Germinal center (tissue), 1 donor: ENCODE data around the gene CENPK.
A peak's percentile ranks its signal among the peaks of the same experiment; 100 is the strongest.
"Not testable (repeated sequence)": the region's sequence is repeated elsewhere in the genome, so short reads cannot be mapped to it uniquely, and the experiment has no call there.

Experiments used
- DNase-seq: peaks from one replicate; pipeline ENCODE4 v3.0.0; 2012; ENCODE audit warnings: mixed read lengths, low spot score

The CENPK gene, protein sequence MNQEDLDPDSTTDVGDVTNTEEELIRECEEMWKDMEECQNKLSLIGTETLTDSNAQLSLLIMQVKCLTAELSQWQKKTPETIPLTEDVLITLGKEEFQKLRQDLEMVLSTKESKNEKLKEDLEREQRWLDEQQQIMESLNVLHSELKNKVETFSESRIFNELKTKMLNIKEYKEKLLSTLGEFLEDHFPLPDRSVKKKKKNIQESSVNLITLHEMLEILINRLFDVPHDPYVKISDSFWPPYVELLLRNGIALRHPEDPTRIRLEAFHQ

GRCh38 chr5:65562731-65563701, at the start of gene CENPK, which contains the start of gene PPWD1:
TSS of gene CENPK (minus strand) at chr5:65563168. CDS start at chr5:65554907, 8,261 bp downstream.
TSS of gene PPWD1 (plus strand) at chr5:65563296. CDS start at chr5:65563311, 15 bp downstream.
- peak; percentile 95 for DNase-seq

DNA sequence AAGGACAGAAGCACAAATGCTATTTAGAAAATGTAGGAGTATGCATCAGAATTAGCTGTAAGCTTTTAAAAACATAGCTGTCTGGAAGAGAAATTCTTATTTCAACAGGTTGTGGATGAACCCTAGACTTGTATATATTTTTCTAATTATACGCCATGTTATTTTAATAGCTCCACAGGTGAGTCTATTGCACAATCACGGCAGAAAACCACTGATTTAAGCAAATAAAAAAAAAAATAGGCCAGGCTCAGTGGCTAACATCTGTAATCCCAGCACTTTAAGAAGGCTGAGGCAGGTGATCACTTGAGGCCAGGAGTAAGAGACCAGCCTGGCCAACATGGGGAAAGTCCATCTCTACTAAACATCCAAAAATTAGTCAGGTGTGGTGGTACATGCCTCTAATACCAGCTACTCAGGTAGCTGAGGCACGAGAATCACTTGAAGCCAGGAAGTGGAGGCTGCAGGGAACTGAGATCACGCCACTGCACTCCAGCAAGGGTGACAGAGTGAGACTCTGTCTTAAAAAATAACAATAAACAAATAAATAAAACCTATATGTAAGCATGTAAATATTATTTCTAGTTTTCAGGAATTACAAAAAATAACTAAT, 49.4 kb upstream of the CENPK start:
- no peak for DNase-seq

GRCh38 chr5:65611524-65611923, 48.6 kb upstream of the CENPK start:
- DNase-seq = no peak

- not testable (repeated sequence) for DNase-seq
Observed at GRCh38 chr5:65601761-65602160, 38.8 kb upstream of the CENPK start.

GRCh38 chr5:65588694-65589093, 25.7 kb upstream of the CENPK start:
- no peak for DNase-seq

GRCh38 chr5:65577141-65577540, 14.2 kb upstream of the CENPK start:
- no peak for DNase-seq

DNA sequence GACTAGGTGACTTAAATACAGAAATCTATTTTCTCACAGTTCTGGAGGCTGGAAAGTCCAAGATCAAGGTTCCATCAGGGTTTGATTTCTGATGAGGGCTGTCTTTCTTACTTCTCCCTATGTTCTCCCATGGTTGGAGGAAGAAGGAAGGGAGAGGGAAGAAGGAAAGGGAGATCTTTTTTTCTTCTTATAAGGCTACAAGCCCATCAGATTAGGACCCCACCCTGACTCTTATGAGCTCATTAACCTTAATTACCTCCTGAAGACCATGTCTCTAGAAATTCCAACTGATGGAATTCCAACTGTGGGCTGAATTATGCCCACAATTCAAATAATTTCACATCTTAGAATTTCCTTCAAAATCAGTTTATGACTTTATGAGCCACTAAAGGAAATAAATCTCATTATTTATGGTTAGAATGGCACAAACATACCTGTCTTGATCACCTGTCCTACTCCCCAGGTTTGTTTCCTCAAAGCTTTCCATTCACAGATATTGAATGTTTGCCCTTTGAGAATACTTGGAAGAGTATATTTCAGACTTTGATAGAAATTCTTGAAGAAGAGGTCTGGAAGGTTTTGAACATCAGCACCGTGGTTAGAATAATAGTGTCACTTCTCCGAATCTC, 7.7 kb upstream of the CENPK start:
- no peak for DNase-seq

GRCh38 chr5:65566505-65566904, 3.5 kb upstream of the CENPK start:
- DNase-seq = no peak

DNA sequence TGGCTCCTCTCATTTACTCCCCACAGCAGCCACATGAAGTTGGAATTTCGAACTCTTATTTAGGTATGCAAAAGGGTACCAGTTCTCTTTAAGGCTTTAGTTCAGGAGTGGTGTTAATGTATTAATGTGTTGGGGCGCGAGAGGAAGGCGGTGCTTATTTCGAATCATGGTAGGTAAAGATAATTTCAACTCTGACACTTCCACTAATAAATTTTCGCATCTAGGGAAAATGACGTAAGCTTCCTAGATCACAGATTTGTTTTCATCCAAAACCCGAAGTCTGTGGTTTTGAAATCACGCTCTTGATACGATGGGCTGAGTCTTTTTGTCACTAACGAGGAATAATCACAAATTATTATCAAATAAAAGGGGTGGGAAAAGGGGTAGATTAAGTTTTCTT, 809 bp upstream of the CENPK start:
- no peak for DNase-seq

DNA sequence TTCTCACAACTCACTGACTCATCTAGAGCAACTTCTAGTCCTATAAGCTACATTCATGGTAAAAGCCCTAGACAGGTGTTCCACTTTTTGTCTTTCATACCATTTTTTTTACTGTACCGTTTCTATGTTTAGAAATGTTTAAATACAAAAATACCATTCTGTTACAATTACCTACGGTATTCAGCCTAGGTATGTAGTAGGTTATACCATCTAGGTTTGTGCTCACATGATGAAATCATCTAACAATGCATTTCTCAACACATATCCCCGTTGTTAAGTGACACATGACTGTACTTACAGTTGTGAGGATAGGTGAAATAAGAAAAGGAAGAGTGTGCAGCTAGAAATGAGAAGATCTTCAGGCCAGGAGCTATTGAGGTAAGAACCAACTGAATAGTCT, 6.2 kb downstream of the CENPK start:
- no peak for DNase-seq

DNA sequence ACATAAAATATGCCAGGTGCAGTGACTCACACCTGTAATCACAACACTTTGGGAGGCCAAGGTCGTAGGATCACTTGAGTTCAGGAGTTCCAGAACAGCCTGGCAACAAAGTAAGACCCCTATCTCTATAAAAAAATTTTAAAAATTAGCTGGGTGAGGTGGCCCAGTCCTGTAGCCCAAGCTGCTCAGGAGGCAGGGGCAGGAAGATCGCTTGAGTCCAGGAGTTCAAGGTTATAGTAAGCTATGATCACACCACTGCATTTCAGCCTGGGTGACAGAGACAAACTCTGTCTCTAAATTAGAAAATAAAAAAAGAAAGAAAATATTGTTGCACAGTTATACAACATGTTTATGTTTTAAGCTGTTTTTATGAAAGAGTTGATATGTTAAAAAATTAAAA, 6.8 kb downstream of the CENPK start:
- DNase-seq = no peak

- DNase-seq = no peak
Observed at GRCh38 chr5:65555287-65555686, 7.7 kb downstream of the CENPK start.

DNA sequence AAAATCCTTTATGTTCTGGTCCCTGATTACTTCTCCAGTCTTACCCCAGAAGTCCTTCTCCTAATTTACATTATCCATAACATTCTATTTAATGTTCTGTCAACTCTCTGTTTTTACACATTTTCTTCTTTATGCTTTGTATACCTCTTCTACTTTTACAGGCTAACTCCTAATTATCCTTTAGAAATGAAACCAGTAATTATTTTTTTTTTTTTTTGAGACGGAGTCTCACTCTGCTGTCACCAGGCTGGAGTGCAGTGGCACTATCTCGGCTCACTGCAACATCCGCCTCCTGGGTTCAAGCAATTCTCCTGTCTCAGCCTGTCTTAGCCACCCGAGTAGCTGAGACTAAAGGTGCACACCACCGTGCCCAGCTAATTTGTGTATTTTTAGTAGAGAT, 9.0 kb downstream of the CENPK start:
- no peak for DNase-seq

GRCh38 chr5:65548281-65548680, 14.7 kb downstream of the CENPK start:
- DNase-seq = no peak

GRCh38 chr5:65546141-65546540, 16.8 kb downstream of the CENPK start:
- DNase-seq = no peak

DNA sequence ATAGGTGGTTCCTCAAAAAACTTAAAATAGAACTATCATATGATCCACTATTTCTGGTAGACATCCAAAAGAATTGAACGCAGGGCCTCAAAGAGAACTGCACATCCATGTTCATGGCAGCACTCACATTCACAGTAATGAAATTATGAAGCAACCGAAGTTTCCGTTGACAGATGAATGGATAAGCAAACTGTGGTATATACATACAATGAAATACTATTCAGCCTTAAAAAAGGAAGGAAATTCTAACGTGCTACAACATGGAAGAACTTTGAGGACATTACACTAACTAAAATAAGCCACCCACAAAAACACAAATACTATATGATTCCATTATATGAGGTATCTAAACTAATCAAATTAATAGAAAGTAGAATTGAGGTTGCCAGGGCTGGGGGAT, 18.5 kb downstream of the CENPK start:
- no peak for DNase-seq

DNA sequence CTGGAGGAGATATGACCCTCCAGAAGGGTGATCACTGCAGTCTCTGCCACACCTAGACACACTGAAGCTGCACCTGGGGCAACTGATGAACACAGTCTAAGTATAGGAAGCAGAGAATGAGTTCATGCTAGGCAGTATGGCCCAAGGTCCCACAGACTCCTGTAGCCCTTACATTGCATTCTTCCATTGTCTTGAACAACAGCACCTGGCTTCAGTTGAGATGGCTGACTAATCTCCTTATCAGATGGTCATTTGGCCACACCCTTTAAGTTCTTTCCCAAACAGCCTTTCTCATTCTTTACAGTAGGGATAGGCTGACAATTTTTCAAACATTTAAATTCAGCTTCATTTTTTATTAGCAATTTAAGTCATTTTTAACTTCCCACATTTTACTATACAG, 23.1 kb downstream of the CENPK start:
- DNase-seq = no peak

GRCh38 chr5:65535529-65535987, 27.4 kb downstream of the CENPK start:
- DNase-seq = no peak

DNA sequence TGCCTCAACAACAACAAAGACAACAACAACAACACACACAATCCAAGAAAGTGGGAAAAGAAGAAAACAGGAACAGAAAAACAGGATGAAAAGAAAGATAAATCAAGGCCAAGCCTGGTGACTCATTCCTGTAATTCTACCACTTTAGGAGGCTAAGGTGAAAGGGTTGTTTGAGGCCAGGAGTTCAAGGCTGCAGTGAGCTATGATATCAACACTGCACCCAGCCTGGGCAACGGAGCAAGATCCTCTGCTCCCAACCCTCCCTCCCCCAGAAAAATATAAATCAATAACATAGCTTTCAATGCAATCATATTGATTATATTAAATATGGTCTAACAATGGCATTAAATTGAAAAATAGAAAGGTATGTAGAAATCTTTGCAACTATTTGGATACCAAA, 32.1 kb downstream of the CENPK start:
- DNase-seq = no peak

GRCh38 chr5:65525726-65526125, 37.2 kb downstream of the CENPK start:
- DNase-seq = no peak

DNA sequence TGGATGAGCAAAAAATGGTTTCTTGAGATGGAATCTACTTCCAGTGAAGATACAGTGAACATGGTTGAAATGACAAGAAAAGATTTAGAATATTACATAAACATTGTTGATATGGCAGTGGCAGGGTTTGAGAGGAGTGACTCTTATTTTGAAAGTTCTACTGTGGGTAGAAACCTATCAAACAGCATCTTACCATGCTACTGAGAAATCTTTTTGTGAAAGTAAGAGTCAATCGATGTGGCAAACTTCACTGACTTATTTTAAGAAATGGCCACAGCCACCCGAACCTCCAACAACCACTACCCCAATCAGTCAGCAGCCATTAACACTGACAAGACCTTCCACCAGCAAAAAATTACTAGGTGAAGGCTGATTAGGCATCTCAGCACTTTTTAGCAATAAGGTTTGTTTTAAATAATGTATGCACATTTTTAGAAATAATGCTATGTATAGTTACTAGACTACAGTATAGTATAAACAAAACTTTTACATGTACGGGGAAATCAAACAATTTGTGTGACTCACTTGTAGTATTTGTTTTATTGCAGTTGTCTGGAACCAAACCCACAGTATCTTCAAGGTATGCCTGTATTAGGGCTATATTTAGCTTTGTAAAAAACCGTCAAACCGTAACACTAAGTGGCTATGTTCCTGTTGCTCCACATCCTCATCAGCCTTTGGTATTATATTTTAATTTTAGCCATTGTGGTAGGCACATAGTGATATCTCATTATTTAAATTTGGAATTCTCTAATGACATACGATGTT, 50.6 kb downstream of the CENPK start:
- DNase-seq = no peak
